Measurements from ENCODE around the gene CTXN3.
A peak's percentile ranks its signal among the peaks of the same experiment; 100 is the strongest.

The CTXN3 gene

GRCh38 chr5:127649018-127649439, at the start of gene CTXN3:
TSS of gene CTXN3 (plus strand) at chr5:127649082. CDS start at chr5:127657522, 8,440 bp downstream.
- Histone ChIP-seq H3F3A (ENCODE audit: insufficient read depth, low read length) (no peaks in the 10 kb centered on the region), H4K20me1 (ENCODE audit: insufficient read depth, low read length) (no peaks in the 10 kb centered on the region), H3K4me2 (ENCODE audit: low read length) (peak within 1 kb of the TSS; percentile 17; the same call in 1 of the 2 replicates), H3K27me3 (ENCODE audit: insufficient read depth, low read length) (no peaks in the 10 kb centered on the region), H3K9me3 (ENCODE audit: low read length) (no peaks in the 10 kb centered on the region), H3K9me2 (ENCODE audit: low read depth, low read length) (no peaks in the 10 kb centered on the region), H2AFZ (ENCODE audit: low read length) (no peak within 1 kb of the TSS), H3K79me2 (ENCODE audit: insufficient read depth, low read length) (no peaks in the 10 kb centered on the region), H3K27ac (ENCODE audit: low read depth, low read length, poor library complexity, severe bottlenecking) (no peak within 1 kb of the TSS), H3K36me3 (ENCODE audit: insufficient read depth, low read length) (no peaks in the 10 kb centered on the region), H3K4me3 (ENCODE audit: low read depth, low read length, poor library complexity, severe bottlenecking) (peak within 1 kb of the TSS; percentile 10), H3K4me1 (ENCODE audit: insufficient read depth, low read length, severe bottlenecking) (peaks cover 60% of the 10 kb centered on the region), H3K9ac (ENCODE audit: low read length) (no peak within 1 kb of the TSS; the same call in 1 of the 2 replicates)
- TF ChIP-seq EZH2 (IDR thresholded peaks at IDR 0.05; ENCODE audit: borderline replicate concordance, low read length) (no peak), CTCF (IDR thresholded peaks at IDR 0.05; ENCODE audit: low read length) (no peak)

GRCh38 chr5:127599320-127599719, 49.6 kb upstream of the CTXN3 start:
- no peaks in the 10 kb centered on the region for H3K79me2 ChIP-seq (ENCODE audit: insufficient read depth, low read length)
- H3F3A ChIP-seq (ENCODE audit: insufficient read depth, low read length) = no peaks in the 10 kb centered on the region
- H3K27ac ChIP-seq (ENCODE audit: low read depth, low read length, poor library complexity, severe bottlenecking) = no peak overlapping the region
- no peak overlapping the region for H3K9ac ChIP-seq (ENCODE audit: low read length)
- H3K36me3 ChIP-seq (ENCODE audit: insufficient read depth, low read length) = no peaks in the 10 kb centered on the region
- no peak overlapping the region for H3K4me3 ChIP-seq (ENCODE audit: low read depth, low read length, poor library complexity, severe bottlenecking)
- no peaks in the 10 kb centered on the region for H4K20me1 ChIP-seq (ENCODE audit: insufficient read depth, low read length)
- H3K4me1 ChIP-seq (ENCODE audit: insufficient read depth, low read length, severe bottlenecking) = peaks cover 98% of the 10 kb centered on the region
- H3K9me2 ChIP-seq (ENCODE audit: low read depth, low read length) = no peaks in the 10 kb centered on the region
- TF ChIP-seq EZH2 (IDR thresholded peaks at IDR 0.05; ENCODE audit: borderline replicate concordance, low read length) = no peak
- no peak overlapping the region for H2AFZ ChIP-seq (ENCODE audit: low read length)
- H3K27me3 ChIP-seq (ENCODE audit: insufficient read depth, low read length) = no peaks in the 10 kb centered on the region
- H3K4me2 ChIP-seq (ENCODE audit: low read length) = no peak overlapping the region
- H3K9me3 ChIP-seq (ENCODE audit: low read length) = no peaks in the 10 kb centered on the region

- peak overlapping the region; percentile 20 for H3K27ac ChIP-seq (ENCODE audit: low read depth, low read length, poor library complexity, severe bottlenecking)
- H2AFZ ChIP-seq (ENCODE audit: low read length) = no peak overlapping the region
- H3K79me2 ChIP-seq (ENCODE audit: insufficient read depth, low read length) = no peaks in the 10 kb centered on the region
- peaks cover 98% of the 10 kb centered on the region for H3K4me1 ChIP-seq (ENCODE audit: insufficient read depth, low read length, severe bottlenecking)
- no peaks in the 10 kb centered on the region for H3K36me3 ChIP-seq (ENCODE audit: insufficient read depth, low read length)
- H3K27me3 ChIP-seq (ENCODE audit: insufficient read depth, low read length) = no peaks in the 10 kb centered on the region
- no peaks in the 10 kb centered on the region for H3K9me2 ChIP-seq (ENCODE audit: low read depth, low read length)
- no peaks in the 10 kb centered on the region for H3F3A ChIP-seq (ENCODE audit: insufficient read depth, low read length)
- H3K4me3 ChIP-seq (ENCODE audit: low read depth, low read length, poor library complexity, severe bottlenecking) = no peak overlapping the region
- no peaks in the 10 kb centered on the region for H4K20me1 ChIP-seq (ENCODE audit: insufficient read depth, low read length)
- TF ChIP-seq CTCF (IDR thresholded peaks at IDR 0.05; ENCODE audit: low read length) = no peak
- no peak for TF ChIP-seq EZH2 (IDR thresholded peaks at IDR 0.05; ENCODE audit: borderline replicate concordance, low read length)
- H3K4me2 ChIP-seq (ENCODE audit: low read length) = no peak overlapping the region
- no peaks in the 10 kb centered on the region for H3K9me3 ChIP-seq (ENCODE audit: low read length)
- H3K9ac ChIP-seq (ENCODE audit: low read length) = no peak overlapping the region
These were observed 49.0 kb upstream of the CTXN3 start for GRCh38 chr5:127599847-127600246.

- Histone ChIP-seq H3K79me2 (ENCODE audit: insufficient read depth, low read length) (no peaks in the 10 kb centered on the region), H3K27ac (ENCODE audit: low read depth, low read length, poor library complexity, severe bottlenecking) (no peak overlapping the region), H3K4me2 (ENCODE audit: low read length) (no peak overlapping the region), H4K20me1 (ENCODE audit: insufficient read depth, low read length) (no peaks in the 10 kb centered on the region), H3K9me2 (ENCODE audit: low read depth, low read length) (no peaks in the 10 kb centered on the region), H3K4me1 (ENCODE audit: insufficient read depth, low read length, severe bottlenecking) (peaks cover 98% of the 10 kb centered on the region), H3K27me3 (ENCODE audit: insufficient read depth, low read length) (no peaks in the 10 kb centered on the region), H3K9ac (ENCODE audit: low read length) (no peak overlapping the region), H2AFZ (ENCODE audit: low read length) (no peak overlapping the region), H3K4me3 (ENCODE audit: low read depth, low read length, poor library complexity, severe bottlenecking) (no peak overlapping the region), H3K9me3 (ENCODE audit: low read length) (no peaks in the 10 kb centered on the region), H3F3A (ENCODE audit: insufficient read depth, low read length) (no peaks in the 10 kb centered on the region), H3K36me3 (ENCODE audit: insufficient read depth, low read length) (no peaks in the 10 kb centered on the region)
- TF ChIP-seq CTCF (IDR thresholded peaks at IDR 0.05; ENCODE audit: low read length) (no peak), EZH2 (IDR thresholded peaks at IDR 0.05; ENCODE audit: borderline replicate concordance, low read length) (no peak)
These were observed 47.8 kb upstream of the CTXN3 start for GRCh38 chr5:127601111-127601510.
